Measurements from ENCODE around the gene MDGA2. TPM values are rescaled to one million over a fixed set of nuclear protein-coding genes. Genes with fewer than 3 reads are reported as not detected.
"Not testable (repeated sequence)": the region's sequence is repeated elsewhere in the genome, so short reads cannot be mapped to it uniquely, and the experiment has no call there.

The MDGA2 gene
- total RNA-seq, 2 experiments from 2014 or later, result not detected

DNA sequence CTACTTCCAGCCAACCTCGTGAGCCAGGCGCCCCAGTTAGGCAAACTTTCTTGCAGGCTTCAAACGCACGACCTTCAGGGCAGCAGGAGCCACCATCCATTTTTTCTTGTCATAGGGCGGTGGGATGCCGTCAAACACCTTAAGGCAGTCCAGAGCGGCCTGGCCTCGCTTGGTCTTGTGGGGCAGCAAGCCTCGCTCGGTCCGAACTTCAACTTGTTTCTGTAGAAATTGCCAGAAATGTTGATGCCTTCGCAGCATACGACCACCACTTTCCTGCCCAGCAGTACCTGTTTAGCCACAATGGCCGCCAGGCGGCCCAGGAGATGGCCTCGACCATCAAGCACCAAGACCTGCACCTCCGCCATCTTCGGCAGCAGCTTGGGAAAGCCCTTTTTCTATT is 474.7 kb downstream of the MDGA2 start:
- no peaks in the 10 kb centered on the region for H3K4me1 Mint-ChIP-seq
- ChIA-PET POLR2A (no interaction called here), CTCF (no interaction called here)
- DNase-seq, result no peak
- peaks cover 9% of the 10 kb centered on the region for H3K9me3 Mint-ChIP-seq
- H3K27ac Mint-ChIP-seq, result no peak overlapping the region
- no peaks in the 10 kb centered on the region for H3K27me3 Mint-ChIP-seq
- no peaks in the 10 kb centered on the region for H3K36me3 Mint-ChIP-seq (ENCODE audit: low read depth)
- no peak overlapping the region for H3K4me3 Mint-ChIP-seq

DNA sequence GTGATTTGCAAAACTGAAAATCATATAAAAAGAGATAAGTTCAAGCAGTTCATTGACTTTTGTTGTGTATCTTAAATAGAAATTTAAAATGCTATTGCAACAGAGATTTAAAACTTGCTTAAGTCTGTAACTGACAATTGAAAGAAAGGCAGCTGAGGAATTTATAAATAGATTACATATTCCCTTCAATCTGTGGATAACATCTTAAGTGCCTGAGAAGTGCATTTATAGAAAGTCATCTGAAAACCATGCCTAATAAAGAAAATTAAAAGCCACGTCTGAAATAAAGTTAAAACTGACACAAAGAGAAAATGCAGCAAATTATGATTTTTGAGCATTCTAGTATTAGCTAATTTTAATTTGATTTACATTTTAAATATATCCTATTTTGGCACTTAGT is 479.8 kb downstream of the MDGA2 start:
- POLR2A ChIA-PET, result no interaction called here
- H3K4me1 Mint-ChIP-seq, result no peaks in the 10 kb centered on the region

DNA sequence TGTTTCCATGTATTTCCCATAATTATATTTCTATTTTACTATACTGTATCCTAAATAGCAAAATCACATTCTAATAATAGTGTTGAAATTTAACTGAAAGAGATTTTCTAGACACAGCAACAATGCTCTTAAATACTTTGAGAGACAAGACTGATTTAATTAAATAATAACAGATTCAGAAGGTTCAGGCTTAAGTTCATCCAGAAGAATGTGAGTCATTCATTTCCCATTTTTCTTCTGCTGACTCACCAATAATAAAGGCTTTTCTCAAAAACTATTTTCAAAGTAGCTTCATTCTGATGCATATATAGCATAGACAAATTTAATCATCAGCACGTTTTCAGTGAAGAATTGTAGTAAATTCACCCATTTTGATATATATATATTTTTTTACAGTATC is 481.4 kb downstream of the MDGA2 start:
- POLR2A ChIA-PET, result no interaction called here
- no peak for DNase-seq
- CTCF ChIA-PET, result no interaction called here
- no peaks in the 10 kb centered on the region for H3K4me1 Mint-ChIP-seq
- H3K36me3 Mint-ChIP-seq (ENCODE audit: low read depth), result no peaks in the 10 kb centered on the region
- no peaks in the 10 kb centered on the region for H3K27me3 Mint-ChIP-seq
- H3K9me3 Mint-ChIP-seq, result no peaks in the 10 kb centered on the region
- no peak overlapping the region for H3K4me3 Mint-ChIP-seq
- H3K27ac Mint-ChIP-seq, result no peak overlapping the region

More for the DNA sequence above, 479.8 kb downstream of the MDGA2 start:
- H3K36me3 Mint-ChIP-seq (ENCODE audit: low read depth), result no peaks in the 10 kb centered on the region
- H3K27ac Mint-ChIP-seq, result no peak overlapping the region
- no peak overlapping the region for H3K4me3 Mint-ChIP-seq
- H3K9me3 Mint-ChIP-seq, result no peaks in the 10 kb centered on the region
- no peaks in the 10 kb centered on the region for H3K27me3 Mint-ChIP-seq
- DNase-seq, result no peak
- CTCF ChIA-PET, result no interaction called here

DNA sequence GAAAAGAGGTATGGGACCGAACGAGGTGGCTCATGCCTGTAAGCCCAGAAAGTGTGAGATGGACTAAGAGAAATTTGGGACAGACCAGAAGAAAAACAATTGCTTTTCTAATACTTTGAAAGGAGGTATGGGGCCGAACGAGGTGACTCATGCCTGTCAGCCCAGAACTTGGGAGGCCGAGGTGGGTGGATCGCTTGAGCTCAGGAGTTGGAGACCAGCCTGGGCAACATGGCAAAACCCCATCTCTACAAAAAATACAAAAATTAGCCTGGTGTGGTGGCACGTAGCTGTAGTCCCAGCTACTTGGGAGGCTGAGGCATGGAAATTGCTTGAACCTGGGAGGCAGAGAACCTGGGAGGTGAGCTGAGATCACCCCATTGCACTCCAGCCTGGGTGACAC is 483.2 kb downstream of the MDGA2 start:
- H3K27me3 Mint-ChIP-seq; H3K27ac Mint-ChIP-seq; DNase-seq; H3K36me3 Mint-ChIP-seq (ENCODE audit: low read depth); H3K9me3 Mint-ChIP-seq; CTCF ChIA-PET; H3K4me1 Mint-ChIP-seq; H3K4me3 Mint-ChIP-seq; POLR2A ChIA-PET: not testable (repeated sequence)

DNA sequence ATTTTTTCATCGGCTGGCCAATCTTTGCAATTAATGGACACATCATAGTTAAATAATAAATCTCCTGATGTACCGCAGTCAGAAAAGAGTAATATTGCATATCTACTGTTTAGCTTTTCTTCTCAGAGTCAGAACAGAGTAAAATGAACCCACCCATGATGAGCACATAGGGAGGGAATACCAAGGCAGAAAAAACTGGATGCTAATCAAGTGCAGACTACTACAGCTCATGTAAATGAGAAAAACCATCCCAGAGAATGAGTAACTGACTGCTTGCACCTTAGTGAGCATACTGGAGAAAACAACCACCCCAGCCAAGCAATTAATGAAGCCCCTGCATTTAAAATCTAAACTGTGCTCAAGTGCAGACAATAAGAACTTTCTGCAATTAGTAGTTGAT is 483.7 kb downstream of the MDGA2 start:
- H3K27me3 Mint-ChIP-seq, result no peaks in the 10 kb centered on the region
- CTCF ChIA-PET, result no interaction called here
- no peak overlapping the region for H3K4me3 Mint-ChIP-seq
- no peaks in the 10 kb centered on the region for H3K4me1 Mint-ChIP-seq
- no peaks in the 10 kb centered on the region for H3K9me3 Mint-ChIP-seq
- POLR2A ChIA-PET, result no interaction called here
- DNase-seq, result no peak
- H3K36me3 Mint-ChIP-seq (ENCODE audit: low read depth), result no peaks in the 10 kb centered on the region
- no peak overlapping the region for H3K27ac Mint-ChIP-seq

DNA sequence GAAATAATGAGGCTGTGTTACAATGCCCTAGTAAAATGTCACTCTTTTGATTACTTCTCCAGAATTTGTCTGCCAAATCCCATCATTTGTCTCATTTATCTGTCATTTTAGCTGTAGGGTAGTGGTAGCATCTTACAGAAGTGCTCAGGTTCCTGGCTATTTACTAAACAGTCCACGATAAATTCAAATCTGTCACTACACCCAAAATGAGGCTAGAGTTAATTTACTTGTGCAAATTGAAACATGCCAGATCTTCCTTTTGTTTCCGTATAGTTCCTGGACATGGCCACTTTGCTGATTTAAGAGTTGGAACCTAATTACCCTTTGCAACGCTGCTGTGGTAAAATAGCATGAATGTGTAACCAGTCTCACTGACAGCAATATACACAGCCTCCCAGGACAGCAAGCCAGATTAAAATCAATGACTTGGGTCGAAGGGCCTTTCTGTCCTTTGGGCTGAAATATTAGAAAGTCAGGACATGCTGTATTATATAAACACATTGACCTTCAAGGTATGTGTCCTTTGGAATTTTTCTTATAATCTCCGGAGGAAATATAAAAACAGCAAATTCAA is 485.4 kb downstream of the MDGA2 start:
- no peaks in the 10 kb centered on the region for H3K27me3 Mint-ChIP-seq
- H3K27ac Mint-ChIP-seq, result no peak overlapping the region
- DNase-seq, result no peak
- H3K9me3 Mint-ChIP-seq, result no peaks in the 10 kb centered on the region
- CTCF ChIA-PET, result no interaction called here
- H3K36me3 Mint-ChIP-seq (ENCODE audit: low read depth), result no peaks in the 10 kb centered on the region
- POLR2A ChIA-PET, result no interaction called here
- H3K4me3 Mint-ChIP-seq, result no peak overlapping the region
- H3K4me1 Mint-ChIP-seq, result no peaks in the 10 kb centered on the region

DNA sequence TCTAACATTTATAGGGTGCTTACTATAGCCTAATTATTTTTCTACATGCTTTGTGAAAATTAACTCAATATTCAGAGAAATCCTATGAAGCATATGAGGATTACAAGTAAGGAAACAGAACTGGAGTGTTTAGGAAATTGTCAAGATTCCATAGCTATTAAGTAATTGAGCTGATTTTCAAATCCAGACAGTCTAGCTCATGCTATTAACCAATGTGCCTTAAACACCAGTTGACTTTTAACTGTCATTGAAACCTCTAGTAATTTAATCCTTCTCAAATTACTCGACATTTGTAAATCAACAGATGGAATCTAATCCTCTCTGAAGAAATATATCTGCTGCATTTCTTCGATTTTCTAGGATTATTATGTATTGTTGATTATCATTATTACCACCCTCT is 488.9 kb downstream of the MDGA2 start:
- Mint-ChIP-seq H3K4me1 (no peaks in the 10 kb centered on the region), H3K27ac (no peak overlapping the region), H3K36me3 (ENCODE audit: low read depth) (no peaks in the 10 kb centered on the region), H3K4me3 (no peak overlapping the region), H3K27me3 (no peaks in the 10 kb centered on the region), H3K9me3 (no peaks in the 10 kb centered on the region)
- ChIA-PET CTCF (no interaction called here), POLR2A (no interaction called here)
- DNase-seq, result no peak

DNA sequence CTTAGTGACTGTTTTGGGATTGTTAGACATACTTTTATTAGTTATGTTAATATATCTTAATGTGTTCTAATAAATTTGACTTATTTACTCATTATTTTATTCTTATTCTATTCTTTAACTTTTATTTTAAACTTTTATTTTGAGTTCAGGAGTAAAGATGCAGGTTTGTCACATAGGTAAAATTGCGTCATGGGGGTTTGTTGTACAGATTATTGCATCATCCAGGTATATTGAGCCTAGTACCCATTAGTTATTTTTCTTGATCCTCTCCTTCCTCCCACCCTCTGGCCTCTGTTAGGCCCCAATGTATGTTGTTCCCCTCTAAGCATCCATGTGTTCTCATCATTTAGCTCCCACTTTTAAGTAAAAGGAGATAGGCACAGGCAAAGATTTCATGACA is 495.5 kb downstream of the MDGA2 start:
- H3K4me3 Mint-ChIP-seq, result no peak overlapping the region
- no peaks in the 10 kb centered on the region for H3K36me3 Mint-ChIP-seq (ENCODE audit: low read depth)
- ChIA-PET POLR2A (no interaction called here), CTCF (no interaction called here)
- no peaks in the 10 kb centered on the region for H3K9me3 Mint-ChIP-seq
- H3K27me3 Mint-ChIP-seq, result no peaks in the 10 kb centered on the region
- no peak for DNase-seq
- H3K4me1 Mint-ChIP-seq, result no peaks in the 10 kb centered on the region
- no peak overlapping the region for H3K27ac Mint-ChIP-seq

DNA sequence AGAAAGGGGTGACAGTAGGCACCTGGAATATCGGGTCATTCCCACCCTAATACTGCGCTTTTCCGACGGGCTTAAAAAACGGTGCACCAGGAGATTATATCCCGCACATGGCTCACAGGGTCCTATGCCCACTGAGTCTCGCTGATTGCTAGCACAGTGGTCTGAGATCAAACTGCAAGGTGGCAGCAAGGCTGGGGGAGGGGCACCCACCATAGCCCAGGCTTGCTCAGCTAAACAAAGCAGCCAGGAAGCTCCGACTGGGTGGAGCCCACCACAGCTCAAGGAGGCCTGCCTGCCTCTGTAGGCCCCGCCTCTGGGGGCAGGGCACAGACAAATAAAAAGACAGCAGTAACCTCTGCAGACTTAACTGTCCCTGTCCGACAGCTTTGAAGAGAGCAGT is 503.5 kb downstream of the MDGA2 start:
- POLR2A ChIA-PET; H3K27ac Mint-ChIP-seq; H3K36me3 Mint-ChIP-seq (ENCODE audit: low read depth); H3K4me1 Mint-ChIP-seq; DNase-seq; CTCF ChIA-PET; H3K4me3 Mint-ChIP-seq; H3K27me3 Mint-ChIP-seq: not testable (repeated sequence)
- peaks cover 10% of the 10 kb centered on the region for H3K9me3 Mint-ChIP-seq

DNA sequence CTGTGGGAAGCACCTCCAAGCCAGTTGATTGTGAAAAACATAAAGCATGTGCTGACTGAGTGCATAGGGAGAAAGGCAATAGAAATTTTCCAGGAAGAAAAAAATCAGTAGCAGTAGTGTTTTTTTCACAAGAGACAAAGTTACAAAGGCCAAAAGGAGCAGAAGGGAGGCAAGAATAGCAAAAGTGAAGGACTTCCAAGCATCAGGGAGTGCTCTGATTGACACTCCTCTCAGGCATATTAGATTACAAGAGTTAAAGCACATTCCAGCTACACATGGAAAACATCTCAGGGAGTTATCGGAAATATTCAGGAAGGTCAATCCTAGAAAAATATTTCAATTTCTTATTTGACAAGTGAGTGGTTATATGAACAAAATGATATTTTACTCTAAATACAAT is 508.0 kb downstream of the MDGA2 start:
- H3K9me3 Mint-ChIP-seq, result peaks cover 13% of the 10 kb centered on the region
- POLR2A ChIA-PET, result no interaction called here
- no peak overlapping the region for H3K4me3 Mint-ChIP-seq

DNA sequence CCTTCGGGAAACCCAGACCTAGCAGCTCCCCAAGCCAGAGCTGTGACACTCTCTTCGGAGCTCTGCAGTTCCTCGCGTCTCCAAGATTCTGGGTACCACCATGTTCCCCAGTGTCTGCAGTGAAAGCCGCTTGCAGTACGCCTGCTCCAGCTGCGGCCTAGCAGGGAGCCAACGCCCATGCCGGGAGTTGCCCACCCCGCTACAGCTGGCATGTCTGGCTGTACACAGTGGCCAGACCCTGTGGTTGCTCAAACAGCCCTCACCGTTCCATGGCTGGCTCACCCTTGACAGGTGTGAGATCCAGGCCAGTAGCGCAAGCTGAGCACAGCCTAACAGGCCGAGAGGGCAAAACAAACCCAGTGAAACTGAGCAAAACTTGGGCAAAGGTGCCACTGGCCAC is 520.0 kb downstream of the MDGA2 start:
- ChIA-PET CTCF (no interaction called here), POLR2A (no interaction called here)
- no peak overlapping the region for H3K27ac Mint-ChIP-seq

More for the DNA sequence above, 508.0 kb downstream of the MDGA2 start:
- no peaks in the 10 kb centered on the region for H3K27me3 Mint-ChIP-seq
- DNase-seq, result no peak
- H3K4me1 Mint-ChIP-seq, result no peaks in the 10 kb centered on the region
- no peaks in the 10 kb centered on the region for H3K36me3 Mint-ChIP-seq (ENCODE audit: low read depth)
- CTCF ChIA-PET, result no interaction called here
- no peak overlapping the region for H3K27ac Mint-ChIP-seq

DNA sequence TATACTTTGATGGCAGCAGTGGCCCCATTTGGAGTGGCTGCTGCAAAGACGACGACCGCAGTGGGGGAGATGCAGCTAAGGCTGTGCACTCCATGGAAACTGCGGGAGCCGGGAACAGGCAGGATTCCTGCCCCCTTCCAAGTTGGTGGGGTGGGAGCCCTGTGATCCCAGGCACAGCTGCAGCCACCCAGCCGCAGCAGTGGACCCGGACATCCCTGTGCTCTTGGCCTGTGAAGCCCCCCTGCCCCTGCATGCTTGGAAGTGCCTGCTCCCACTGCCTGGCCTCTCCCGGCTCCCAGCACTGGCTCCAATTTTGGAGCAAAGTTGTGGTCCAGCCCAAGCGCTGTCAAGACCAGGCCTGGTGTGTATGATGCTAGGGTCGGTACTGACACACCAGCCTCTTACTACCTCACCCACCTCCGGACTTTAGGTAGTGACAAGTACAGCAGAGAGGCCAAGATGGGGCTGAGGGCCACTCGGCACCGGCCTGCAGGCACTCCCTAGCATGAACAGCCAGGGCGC is 521.1 kb downstream of the MDGA2 start:
- no peaks in the 10 kb centered on the region for H3K4me1 Mint-ChIP-seq
- H3K9me3 Mint-ChIP-seq, result peaks cover 17% of the 10 kb centered on the region
- ChIA-PET POLR2A (no interaction called here), CTCF (no interaction called here)
- H3K4me3 Mint-ChIP-seq, result no peak overlapping the region
- DNase-seq, result no peak
- no peak overlapping the region for H3K27ac Mint-ChIP-seq
- H3K36me3 Mint-ChIP-seq (ENCODE audit: low read depth), result no peaks in the 10 kb centered on the region
- no peaks in the 10 kb centered on the region for H3K27me3 Mint-ChIP-seq

More for the DNA sequence above, 520.0 kb downstream of the MDGA2 start:
- no peaks in the 10 kb centered on the region for H3K36me3 Mint-ChIP-seq (ENCODE audit: low read depth)
- no peak overlapping the region for H3K4me3 Mint-ChIP-seq
- H3K9me3 Mint-ChIP-seq, result peaks cover 11% of the 10 kb centered on the region
- H3K27me3 Mint-ChIP-seq, result no peaks in the 10 kb centered on the region
- H3K4me1 Mint-ChIP-seq, result no peaks in the 10 kb centered on the region
- DNase-seq, result no peak

DNA sequence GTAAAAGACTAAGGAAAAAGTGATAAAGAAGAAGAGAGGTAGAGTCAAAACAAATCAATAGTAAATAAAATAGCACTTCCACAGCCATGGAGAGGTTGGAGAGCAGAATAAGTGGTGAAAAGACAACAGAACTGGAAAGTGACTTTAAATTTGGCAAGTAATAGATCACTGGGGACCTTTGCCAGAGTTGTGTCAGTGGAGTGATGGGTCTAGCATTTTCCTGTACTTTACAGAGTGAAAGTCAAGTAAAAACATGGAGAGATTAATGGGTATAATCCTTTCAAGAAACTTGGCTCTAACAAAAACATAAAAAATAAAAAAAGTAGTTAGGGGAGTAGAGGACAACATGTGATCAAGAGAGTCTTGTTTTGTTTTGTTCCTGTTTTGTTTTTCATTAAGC is 521.7 kb downstream of the MDGA2 start:
- Mint-ChIP-seq H3K27ac (no peak overlapping the region), H3K27me3 (no peaks in the 10 kb centered on the region), H3K4me3 (no peak overlapping the region), H3K36me3 (ENCODE audit: low read depth) (no peaks in the 10 kb centered on the region), H3K9me3 (peaks cover 18% of the 10 kb centered on the region), H3K4me1 (no peaks in the 10 kb centered on the region)
- POLR2A ChIA-PET, result no interaction called here
- CTCF ChIA-PET, result no interaction called here
- DNase-seq, result no peak

DNA sequence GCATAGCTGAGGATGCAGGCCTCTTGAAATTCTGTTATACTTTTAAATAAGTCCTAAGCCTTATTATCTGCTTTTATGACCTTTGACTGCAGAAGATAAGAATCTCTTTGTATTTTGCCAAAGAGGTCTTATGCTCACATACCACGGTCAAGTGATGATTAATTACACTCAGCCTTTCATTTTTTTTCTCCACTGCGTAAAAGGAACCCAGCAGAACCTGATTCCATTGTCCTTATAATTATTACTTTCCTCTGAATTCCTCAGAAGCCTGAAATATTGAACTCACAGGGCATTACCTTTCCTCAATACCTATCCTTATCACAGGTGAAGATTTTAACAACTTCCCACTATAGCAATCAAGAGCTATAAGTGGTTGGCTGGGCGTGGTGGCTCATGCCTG is 525.1 kb downstream of the MDGA2 start:
- Mint-ChIP-seq H3K27ac (no peak overlapping the region), H3K4me3 (no peak overlapping the region), H3K4me1 (no peaks in the 10 kb centered on the region), H3K27me3 (no peaks in the 10 kb centered on the region), H3K36me3 (ENCODE audit: low read depth) (no peaks in the 10 kb centered on the region), H3K9me3 (peaks cover 22% of the 10 kb centered on the region)
- POLR2A ChIA-PET, result no interaction called here
- CTCF ChIA-PET, result no interaction called here
- DNase-seq, result no peak

DNA sequence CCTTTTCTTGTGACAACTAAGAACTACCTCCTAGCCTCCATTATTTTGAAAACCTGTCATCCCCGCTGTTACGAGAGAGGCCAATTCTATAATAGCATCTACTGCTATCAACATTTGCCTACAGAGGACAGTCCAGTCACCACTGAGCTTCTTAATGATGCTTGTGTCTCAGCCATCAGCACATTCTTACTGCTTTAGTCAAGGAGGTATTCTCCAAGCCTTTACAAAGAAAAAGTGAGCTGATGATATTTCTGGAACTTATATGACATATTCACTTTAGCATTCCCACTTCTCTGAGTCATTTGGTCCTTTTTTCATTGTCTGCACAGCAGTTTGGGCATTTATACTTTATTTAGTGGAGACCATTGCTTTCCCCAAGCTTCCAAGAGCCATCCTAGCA is 526.1 kb downstream of the MDGA2 start:
- no peaks in the 10 kb centered on the region for H3K4me1 Mint-ChIP-seq
- no peak for DNase-seq
- H3K4me3 Mint-ChIP-seq, result no peak overlapping the region
- no peaks in the 10 kb centered on the region for H3K36me3 Mint-ChIP-seq (ENCODE audit: low read depth)
- CTCF ChIA-PET, result no interaction called here
- H3K27me3 Mint-ChIP-seq, result no peaks in the 10 kb centered on the region
- peaks cover 20% of the 10 kb centered on the region for H3K9me3 Mint-ChIP-seq
- H3K27ac Mint-ChIP-seq, result no peak overlapping the region
- POLR2A ChIA-PET, result no interaction called here
